ENCODE results near the gene WBP1L. TPM values are rescaled to one million over a fixed set of nuclear protein-coding genes. Genes with fewer than 3 reads are reported as not detected.
"Not testable (repeated sequence)": the region's sequence is repeated elsewhere in the genome, so short reads cannot be mapped to it uniquely, and the experiment has no call there.

WBP1L gene
- polyA plus RNA-seq, 1 donor from 2014 or later = 20.8 TPM

DNA sequence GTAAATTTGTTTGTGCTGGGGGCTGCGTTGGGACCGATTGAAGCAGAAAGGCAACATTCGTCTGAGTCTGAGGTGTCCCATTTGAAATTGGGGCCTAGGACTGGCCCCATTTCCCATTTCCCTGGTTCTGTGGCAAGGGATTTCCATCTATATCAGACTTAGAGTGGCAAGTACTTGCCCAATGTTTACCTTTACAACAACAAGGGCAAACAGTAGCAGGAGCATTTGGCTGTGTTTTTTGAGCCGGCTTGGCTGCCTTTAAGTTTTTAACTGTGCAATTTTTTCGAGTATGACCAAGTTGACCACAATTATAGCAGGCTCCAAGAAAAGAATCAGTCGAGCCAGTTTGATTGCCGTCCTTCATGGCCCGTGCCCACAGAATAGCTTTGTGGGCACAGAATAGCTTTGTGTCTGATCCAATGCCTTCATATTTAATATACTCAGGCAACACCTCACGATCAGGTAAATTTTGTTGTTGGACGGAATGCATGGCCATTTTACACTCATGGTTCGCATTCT is 98.1 kb downstream of the WBP1L start:
- Histone ChIP-seq H3F3A (ENCODE audit: insufficient read depth, low read length, poor library complexity, severe bottlenecking) (no peaks in the 10 kb centered on the region), H3K4me2 (ENCODE audit: low read length) (no peak overlapping the region), H3K79me2 (replicated peaks; ENCODE audit: insufficient read depth, low read length) (no peaks in the 10 kb centered on the region), H3K27me3 (ENCODE audit: insufficient read depth, low read depth, low read length) (no peaks in the 10 kb centered on the region), H2AFZ (ENCODE audit: low read depth, low read length) (no peak overlapping the region), H3K9ac (ENCODE audit: low read length) (no peak overlapping the region), H3K27ac (ENCODE audit: low read length) (no peak overlapping the region), H3K9me3 (ENCODE audit: low read length) (no peaks in the 10 kb centered on the region), H3K4me3 (ENCODE audit: low read length) (no peak overlapping the region), H3K9me2 (ENCODE audit: insufficient read depth, low read length) (no peaks in the 10 kb centered on the region), H3K36me3 (ENCODE audit: insufficient read depth, low read length) (no peaks in the 10 kb centered on the region), H4K20me1 (ENCODE audit: insufficient read depth) (no peaks in the 10 kb centered on the region)
- no peak for TF ChIP-seq TAF1 (IDR thresholded peaks at IDR 0.05; ENCODE audit: low read depth)
- TF ChIP-seq RAD21 (conservative IDR thresholded peaks at IDR 0.05) = no peak
- no peak for TF ChIP-seq POLR2AphosphoS5 (IDR thresholded peaks at IDR 0.05)
- no peak for TF ChIP-seq CTCF (IDR thresholded peaks at IDR 0.05; ENCODE audit: poor library complexity, severe bottlenecking)
- TF ChIP-seq SMC3 (conservative IDR thresholded peaks at IDR 0.05; ENCODE audit: poor library complexity) = no peak
- no peak for TF ChIP-seq EP300 (conservative IDR thresholded peaks at IDR 0.05; ENCODE audit: poor library complexity, severe bottlenecking)
- no peak for TF ChIP-seq EZH2 (IDR thresholded peaks at IDR 0.05; ENCODE audit: borderline replicate concordance, insufficient read depth, low read length, poor library complexity, severe bottlenecking)

- H3K9ac ChIP-seq (ENCODE audit: low read length); H3K79me2 ChIP-seq (replicated peaks; ENCODE audit: insufficient read depth, low read length); H3K4me2 ChIP-seq (ENCODE audit: low read length); H3K4me3 ChIP-seq (ENCODE audit: low read length); H4K20me1 ChIP-seq (ENCODE audit: insufficient read depth); H3K27ac ChIP-seq (ENCODE audit: low read length); H3K36me3 ChIP-seq (ENCODE audit: insufficient read depth, low read length); H3K9me2 ChIP-seq (ENCODE audit: insufficient read depth, low read length); H3F3A ChIP-seq (ENCODE audit: insufficient read depth, low read length, poor library complexity, severe bottlenecking); H3K9me3 ChIP-seq (ENCODE audit: low read length); H3K27me3 ChIP-seq (ENCODE audit: insufficient read depth, low read depth, low read length); H2AFZ ChIP-seq (ENCODE audit: low read depth, low read length): not testable (repeated sequence)
Observed at GRCh38 chr10:102843139-102843538, 99.4 kb downstream of the WBP1L start.

- H3K9me2 ChIP-seq (ENCODE audit: insufficient read depth, low read length); H3K27ac ChIP-seq (ENCODE audit: low read length); H3K27me3 ChIP-seq (ENCODE audit: insufficient read depth, low read depth, low read length); H3K36me3 ChIP-seq (ENCODE audit: insufficient read depth, low read length); H2AFZ ChIP-seq (ENCODE audit: low read depth, low read length); H3K79me2 ChIP-seq (replicated peaks; ENCODE audit: insufficient read depth, low read length); H3K4me3 ChIP-seq (ENCODE audit: low read length); H3K4me2 ChIP-seq (ENCODE audit: low read length); H3K9me3 ChIP-seq (ENCODE audit: low read length); H3F3A ChIP-seq (ENCODE audit: insufficient read depth, low read length, poor library complexity, severe bottlenecking); H4K20me1 ChIP-seq (ENCODE audit: insufficient read depth); H3K9ac ChIP-seq (ENCODE audit: low read length): not testable (repeated sequence)
Observed at GRCh38 chr10:102844190-102844776, 100.5 kb downstream of the WBP1L start.

- Histone ChIP-seq H3K27ac (ENCODE audit: low read length) (no peak overlapping the region), H3K4me2 (ENCODE audit: low read length) (no peak overlapping the region), H3K9ac (ENCODE audit: low read length) (no peak overlapping the region), H2AFZ (ENCODE audit: low read depth, low read length) (no peak overlapping the region), H3K79me2 (replicated peaks; ENCODE audit: insufficient read depth, low read length) (no peaks in the 10 kb centered on the region), H3K9me3 (ENCODE audit: low read length) (no peaks in the 10 kb centered on the region), H4K20me1 (ENCODE audit: insufficient read depth) (no peaks in the 10 kb centered on the region), H3K27me3 (ENCODE audit: insufficient read depth, low read depth, low read length) (no peaks in the 10 kb centered on the region), H3K9me2 (ENCODE audit: insufficient read depth, low read length) (no peaks in the 10 kb centered on the region), H3F3A (ENCODE audit: insufficient read depth, low read length, poor library complexity, severe bottlenecking) (no peaks in the 10 kb centered on the region), H3K4me3 (ENCODE audit: low read length) (no peak overlapping the region), H3K36me3 (ENCODE audit: insufficient read depth, low read length) (no peaks in the 10 kb centered on the region)
- TF ChIP-seq EP300 (conservative IDR thresholded peaks at IDR 0.05; ENCODE audit: poor library complexity, severe bottlenecking) (no peak), POLR2AphosphoS5 (IDR thresholded peaks at IDR 0.05) (no peak), MXI1 (conservative IDR thresholded peaks at IDR 0.05; ENCODE audit: poor library complexity, severe bottlenecking) (no peak), EZH2 (IDR thresholded peaks at IDR 0.05; ENCODE audit: borderline replicate concordance, insufficient read depth, low read length, poor library complexity, severe bottlenecking) (no peak), RAD21 (conservative IDR thresholded peaks at IDR 0.05) (no peak), SMC3 (conservative IDR thresholded peaks at IDR 0.05; ENCODE audit: poor library complexity) (no peak), CTCF (IDR thresholded peaks at IDR 0.05; ENCODE audit: poor library complexity, severe bottlenecking) (no peak), TAF1 (IDR thresholded peaks at IDR 0.05; ENCODE audit: low read depth) (no peak)
- TF ChIP-seq, protein P1, sequence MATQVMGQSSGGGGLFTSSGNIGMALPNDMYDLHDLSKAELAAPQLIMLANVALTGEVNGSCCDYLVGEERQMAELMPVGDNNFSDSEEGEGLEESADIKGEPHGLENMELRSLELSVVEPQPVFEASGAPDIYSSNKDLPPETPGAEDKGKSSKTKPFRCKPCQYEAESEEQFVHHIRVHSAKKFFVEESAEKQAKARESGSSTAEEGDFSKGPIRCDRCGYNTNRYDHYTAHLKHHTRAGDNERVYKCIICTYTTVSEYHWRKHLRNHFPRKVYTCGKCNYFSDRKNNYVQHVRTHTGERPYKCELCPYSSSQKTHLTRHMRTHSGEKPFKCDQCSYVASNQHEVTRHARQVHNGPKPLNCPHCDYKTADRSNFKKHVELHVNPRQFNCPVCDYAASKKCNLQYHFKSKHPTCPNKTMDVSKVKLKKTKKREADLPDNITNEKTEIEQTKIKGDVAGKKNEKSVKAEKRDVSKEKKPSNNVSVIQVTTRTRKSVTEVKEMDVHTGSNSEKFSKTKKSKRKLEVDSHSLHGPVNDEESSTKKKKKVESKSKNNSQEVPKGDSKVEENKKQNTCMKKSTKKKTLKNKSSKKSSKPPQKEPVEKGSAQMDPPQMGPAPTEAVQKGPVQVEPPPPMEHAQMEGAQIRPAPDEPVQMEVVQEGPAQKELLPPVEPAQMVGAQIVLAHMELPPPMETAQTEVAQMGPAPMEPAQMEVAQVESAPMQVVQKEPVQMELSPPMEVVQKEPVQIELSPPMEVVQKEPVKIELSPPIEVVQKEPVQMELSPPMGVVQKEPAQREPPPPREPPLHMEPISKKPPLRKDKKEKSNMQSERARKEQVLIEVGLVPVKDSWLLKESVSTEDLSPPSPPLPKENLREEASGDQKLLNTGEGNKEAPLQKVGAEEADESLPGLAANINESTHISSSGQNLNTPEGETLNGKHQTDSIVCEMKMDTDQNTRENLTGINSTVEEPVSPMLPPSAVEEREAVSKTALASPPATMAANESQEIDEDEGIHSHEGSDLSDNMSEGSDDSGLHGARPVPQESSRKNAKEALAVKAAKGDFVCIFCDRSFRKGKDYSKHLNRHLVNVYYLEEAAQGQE (IDR thresholded peaks at IDR 0.05; ENCODE audit: borderline replicate concordance) = no peak
Observed at GRCh38 chr10:102845352-102845902, 101.7 kb downstream of the WBP1L start.
